HepG2 (cell line): Measurements from ENCODE around the gene ZNF500. TPM values are rescaled to one million over a fixed set of nuclear protein-coding genes. Genes with fewer than 3 reads are reported as not detected.

ENCODE experiments used
- ARNTL ChIP-seq: sonication (generic); formaldehyde crosslinking; IDR thresholded peaks from 2 replicates; pipeline ENCODE4 v1.4.0; 2020; ENCODE audit warnings: mild to moderate bottlenecking, missing genetic modification reagents
- ELF3 ChIP-seq: IDR thresholded peaks from 2 replicates; pipeline ENCODE4 v1.6.1; 2016; ENCODE audit warnings: missing genetic modification reagents, missing compliant biosample characterization
- HNRNPL ChIP-seq: fragments of 200-400 bp; formaldehyde crosslinking; IDR thresholded peaks from 2 replicates; pipeline ENCODE4 v1.6.1; 2017; ENCODE audit warnings: mild to moderate bottlenecking, low read depth, low read length
- KDM5B ChIP-seq: sonication (generic); formaldehyde crosslinking; IDR thresholded peaks from 2 replicates; pipeline ENCODE4 v1.4.0; 2020; ENCODE audit warnings: missing genetic modification reagents, mild to moderate bottlenecking, borderline replicate concordance
- KLF9 ChIP-seq: IDR thresholded peaks from 2 replicates; pipeline ENCODE4 v1.6.1; 2016; ENCODE audit warnings: low read depth
- NFIC ChIP-seq: IDR thresholded peaks from 2 replicates; pipeline ENCODE4 v1.6.1; 2012; ENCODE audit warnings: mild to moderate bottlenecking, low read length, inconsistent platforms
- SUZ12 ChIP-seq: fragments of 150-350 bp; IDR thresholded peaks from 2 replicates; pipeline ENCODE4 v1.6.1; 2014; ENCODE audit warnings: low read depth, low read length
- ZBTB1 ChIP-seq: sonication (generic); formaldehyde crosslinking; IDR thresholded peaks from 2 replicates; pipeline ENCODE4 v1.4.0; 2020; ENCODE audit warnings: missing genetic modification reagents, borderline replicate concordance
- ZC3H4 ChIP-seq: sonication (generic); formaldehyde crosslinking; IDR thresholded peaks from 2 replicates; pipeline ENCODE4 v1.4.0; 2020; ENCODE audit warnings: missing genetic modification reagents, borderline replicate concordance
- ZFP36L1 ChIP-seq: sonication (generic); formaldehyde crosslinking; IDR thresholded peaks from 2 replicates; pipeline ENCODE4 v1.8.0; 2022; ENCODE audit warnings: mild to moderate bottlenecking, missing genetic modification reagents, moderate library complexity
- ZNF333 ChIP-seq: sonication (generic); formaldehyde crosslinking; IDR thresholded peaks from 2 replicates; pipeline ENCODE4 v1.4.0; 2020; ENCODE audit warnings: mild to moderate bottlenecking, missing genetic modification reagents, borderline replicate concordance
- polyA plus RNA-seq, 8 experiments: library from polyadenylated mRNA; depleted of rRNA in 3 of 8; stranded (reverse) in 7 of 8; unstranded in 1 of 8; fragments of >200 nt; fragmentation: Illumina TruSeq in 4 of 8; extraction: Trizol in 4 of 8; gene quantifications; 2 replicates each; pipeline versions ENCODE4 v1.2.1 to v1.2.3, GENCODE V29; 2011 to 2016; ENCODE audit warnings: low read depth in 4 of 8, missing spikeins in 1 of 8, mixed read lengths in 1 of 8; ENCODE audit not compliant: insufficient read depth in 1 of 8
- total RNA-seq, 5 experiments: library from RNA; depleted of rRNA; stranded (reverse); fragments of >200 nt; fragmentation: Illumina TruSeq; extraction: Trizol; gene quantifications; 2 replicates each; pipeline ENCODE4 v1.2.3, GENCODE V29; 2016; ENCODE audit warnings: low read depth in 1 of 5
- TF ChIP-seq, protein P1 (sequence below): IDR thresholded peaks from 2 replicates; pipeline ENCODE4 v1.6.1; 2018; ENCODE audit warnings: missing genetic modification reagents, mild to moderate bottlenecking, missing compliant biosample characterization
- TF ChIP-seq, protein P2 (sequence below): sonication (generic); formaldehyde crosslinking; IDR thresholded peaks from 2 replicates; pipeline ENCODE4 v1.5.1; 2020; ENCODE audit warnings: missing genetic modification reagents, mild to moderate bottlenecking, borderline replicate concordance
- TF ChIP-seq, protein P3 (sequence below): sonication (generic); formaldehyde crosslinking; IDR thresholded peaks from 2 replicates; pipeline ENCODE4 v1.4.0; 2020; ENCODE audit warnings: missing genetic modification reagents, borderline replicate concordance
- TF ChIP-seq, protein P4 (sequence below): sonication (generic); formaldehyde crosslinking; IDR thresholded peaks from 2 replicates; pipeline ENCODE4 v1.5.1; 2020; ENCODE audit warnings: missing genetic modification reagents, mild to moderate bottlenecking, borderline replicate concordance
- TF ChIP-seq, protein P5 (sequence below): sonication (generic); formaldehyde crosslinking; IDR thresholded peaks from 2 replicates; pipeline ENCODE4 v1.9.0; 2021; ENCODE audit warnings: missing genetic modification reagents, mild to moderate bottlenecking, borderline replicate concordance

The ZNF500 gene
- total and polyA plus RNA-seq, 2 of the 13 experiments (the other 11 are each of a cell fraction or from before 2014, with no cell fraction given): 6.1 to 12.2 TPM

DNA sequence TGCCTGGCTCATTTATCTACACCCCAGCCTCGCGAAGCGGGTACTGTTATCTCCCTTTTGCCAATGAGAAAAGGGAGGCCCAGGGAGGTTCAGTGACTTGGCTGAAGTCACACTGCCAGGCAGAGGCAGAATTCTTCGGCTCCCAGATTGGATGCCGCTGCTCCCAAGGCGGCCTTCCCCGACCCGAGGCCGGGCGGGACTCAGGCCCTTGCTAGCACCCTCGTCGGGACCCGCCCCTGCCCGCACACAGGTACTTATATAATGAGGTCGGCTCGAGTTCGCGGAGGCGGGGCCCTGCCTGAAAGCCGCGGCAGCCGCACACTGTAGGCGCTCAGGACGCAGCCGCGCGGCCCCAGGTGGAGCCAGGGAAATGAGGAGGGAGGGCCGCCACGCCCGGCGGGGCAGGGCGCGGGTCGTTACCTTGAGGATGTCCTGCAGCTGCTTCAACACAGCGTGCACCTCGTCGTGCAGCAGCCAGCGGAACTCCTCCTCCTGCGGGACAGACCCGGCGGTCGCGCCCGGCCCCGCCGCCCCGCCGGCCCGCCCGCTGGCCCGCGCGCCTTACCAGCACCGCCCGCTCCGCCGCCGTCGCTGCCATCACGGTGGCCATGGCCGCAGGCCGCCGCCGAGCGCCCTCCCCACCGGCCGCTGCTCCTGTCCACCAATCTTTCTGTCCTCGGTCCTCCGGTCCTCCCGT lies 35.1 kb upstream of the ZNF500 start, which contains the start of gene ROGDI (continued):
- TF ChIP-seq KDM5B (CRISPR knock-in tag) (0 out of 2 replicates have a peak, but pooled peaks have one; percentile 10), ZBTB1 (CRISPR knock-in tag) (no peak), KLF9 (no peak), ZC3H4 (CRISPR knock-in tag) (no peak), ZFP36L1 (no peak), ELF3 (CRISPR knock-in tag) (peak; percentile 15; the same call in 1 of the 2 replicates), ARNTL (CRISPR knock-in tag) (no peak), SUZ12 (no peak), NFIC (no peak), HNRNPL (no peak), ZNF333 (no peak)
- TF ChIP-seq, protein P1, sequence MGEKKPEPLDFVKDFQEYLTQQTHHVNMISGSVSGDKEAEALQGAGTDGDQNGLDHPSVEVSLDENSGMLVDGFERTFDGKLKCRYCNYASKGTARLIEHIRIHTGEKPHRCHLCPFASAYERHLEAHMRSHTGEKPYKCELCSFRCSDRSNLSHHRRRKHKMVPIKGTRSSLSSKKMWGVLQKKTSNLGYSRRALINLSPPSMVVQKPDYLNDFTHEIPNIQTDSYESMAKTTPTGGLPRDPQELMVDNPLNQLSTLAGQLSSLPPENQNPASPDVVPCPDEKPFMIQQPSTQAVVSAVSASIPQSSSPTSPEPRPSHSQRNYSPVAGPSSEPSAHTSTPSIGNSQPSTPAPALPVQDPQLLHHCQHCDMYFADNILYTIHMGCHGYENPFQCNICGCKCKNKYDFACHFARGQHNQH (CRISPR knock-in tag): no peak
- TF ChIP-seq, protein P2, sequence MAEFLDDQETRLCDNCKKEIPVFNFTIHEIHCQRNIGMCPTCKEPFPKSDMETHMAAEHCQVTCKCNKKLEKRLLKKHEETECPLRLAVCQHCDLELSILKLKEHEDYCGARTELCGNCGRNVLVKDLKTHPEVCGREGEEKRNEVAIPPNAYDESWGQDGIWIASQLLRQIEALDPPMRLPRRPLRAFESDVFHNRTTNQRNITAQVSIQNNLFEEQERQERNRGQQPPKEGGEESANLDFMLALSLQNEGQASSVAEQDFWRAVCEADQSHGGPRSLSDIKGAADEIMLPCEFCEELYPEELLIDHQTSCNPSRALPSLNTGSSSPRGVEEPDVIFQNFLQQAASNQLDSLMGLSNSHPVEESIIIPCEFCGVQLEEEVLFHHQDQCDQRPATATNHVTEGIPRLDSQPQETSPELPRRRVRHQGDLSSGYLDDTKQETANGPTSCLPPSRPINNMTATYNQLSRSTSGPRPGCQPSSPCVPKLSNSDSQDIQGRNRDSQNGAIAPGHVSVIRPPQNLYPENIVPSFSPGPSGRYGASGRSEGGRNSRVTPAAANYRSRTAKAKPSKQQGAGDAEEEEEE (CRISPR knock-in tag): no peak
- TF ChIP-seq, protein P3, sequence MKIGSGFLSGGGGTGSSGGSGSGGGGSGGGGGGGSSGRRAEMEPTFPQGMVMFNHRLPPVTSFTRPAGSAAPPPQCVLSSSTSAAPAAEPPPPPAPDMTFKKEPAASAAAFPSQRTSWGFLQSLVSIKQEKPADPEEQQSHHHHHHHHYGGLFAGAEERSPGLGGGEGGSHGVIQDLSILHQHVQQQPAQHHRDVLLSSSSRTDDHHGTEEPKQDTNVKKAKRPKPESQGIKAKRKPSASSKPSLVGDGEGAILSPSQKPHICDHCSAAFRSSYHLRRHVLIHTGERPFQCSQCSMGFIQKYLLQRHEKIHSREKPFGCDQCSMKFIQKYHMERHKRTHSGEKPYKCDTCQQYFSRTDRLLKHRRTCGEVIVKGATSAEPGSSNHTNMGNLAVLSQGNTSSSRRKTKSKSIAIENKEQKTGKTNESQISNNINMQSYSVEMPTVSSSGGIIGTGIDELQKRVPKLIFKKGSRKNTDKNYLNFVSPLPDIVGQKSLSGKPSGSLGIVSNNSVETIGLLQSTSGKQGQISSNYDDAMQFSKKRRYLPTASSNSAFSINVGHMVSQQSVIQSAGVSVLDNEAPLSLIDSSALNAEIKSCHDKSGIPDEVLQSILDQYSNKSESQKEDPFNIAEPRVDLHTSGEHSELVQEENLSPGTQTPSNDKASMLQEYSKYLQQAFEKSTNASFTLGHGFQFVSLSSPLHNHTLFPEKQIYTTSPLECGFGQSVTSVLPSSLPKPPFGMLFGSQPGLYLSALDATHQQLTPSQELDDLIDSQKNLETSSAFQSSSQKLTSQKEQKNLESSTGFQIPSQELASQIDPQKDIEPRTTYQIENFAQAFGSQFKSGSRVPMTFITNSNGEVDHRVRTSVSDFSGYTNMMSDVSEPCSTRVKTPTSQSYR (CRISPR knock-in tag): no peak
- TF ChIP-seq, protein P4, sequence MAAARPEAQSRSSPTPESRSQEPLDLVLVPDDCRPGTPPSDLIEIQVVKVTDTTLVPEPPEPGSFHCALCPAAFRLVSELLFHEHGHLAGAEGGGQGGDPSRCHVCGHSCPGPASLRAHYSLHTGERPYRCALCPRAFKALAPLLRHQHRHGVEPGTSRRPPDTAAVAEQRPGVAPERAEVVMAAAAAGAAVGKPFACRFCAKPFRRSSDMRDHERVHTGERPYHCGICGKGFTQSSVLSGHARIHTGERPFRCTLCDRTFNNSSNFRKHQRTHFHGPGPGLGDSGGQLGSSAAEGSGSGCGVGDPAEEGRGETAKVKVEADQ (CRISPR knock-in tag): no peak; the same call in 1 of the 2 replicates
- TF ChIP-seq, protein P5, sequence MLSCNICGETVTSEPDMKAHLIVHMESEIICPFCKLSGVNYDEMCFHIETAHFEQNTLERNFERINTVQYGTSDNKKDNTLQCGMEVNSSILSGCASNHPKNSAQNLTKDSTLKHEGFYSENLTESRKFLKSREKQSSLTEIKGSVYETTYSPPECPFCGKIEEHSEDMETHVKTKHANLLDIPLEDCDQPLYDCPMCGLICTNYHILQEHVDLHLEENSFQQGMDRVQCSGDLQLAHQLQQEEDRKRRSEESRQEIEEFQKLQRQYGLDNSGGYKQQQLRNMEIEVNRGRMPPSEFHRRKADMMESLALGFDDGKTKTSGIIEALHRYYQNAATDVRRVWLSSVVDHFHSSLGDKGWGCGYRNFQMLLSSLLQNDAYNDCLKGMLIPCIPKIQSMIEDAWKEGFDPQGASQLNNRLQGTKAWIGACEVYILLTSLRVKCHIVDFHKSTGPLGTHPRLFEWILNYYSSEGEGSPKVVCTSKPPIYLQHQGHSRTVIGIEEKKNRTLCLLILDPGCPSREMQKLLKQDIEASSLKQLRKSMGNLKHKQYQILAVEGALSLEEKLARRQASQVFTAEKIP (CRISPR knock-in tag): no peak
